GM19324 (cell line): ENCODE data around the gene SPATA16.

Experiments
- ATAC-seq: cut with Tn5 transposase; IDR thresholded peaks from one replicate; pipeline ENCODE4 v1.9.1; 2021; ENCODE audit warnings: mild to moderate bottlenecking, moderate library complexity; ENCODE audit not compliant: unreplicated experiment, low FRiP score

SPATA16 gene

GRCh38 chr3:173009410-173009809, 131.6 kb downstream of the SPATA16 start:
- ATAC-seq, result no peak

GRCh38 chr3:173008978-173009377, 132.1 kb downstream of the SPATA16 start:
- no peak for ATAC-seq

GRCh38 chr3:173007079-173007723, 133.8 kb downstream of the SPATA16 start:
- no peak for ATAC-seq

- no peak for ATAC-seq
Measured at GRCh38 chr3:173006006-173006405, 135.0 kb downstream of the SPATA16 start.

- ATAC-seq, result no peak
Measured at GRCh38 chr3:173004681-173005080, 136.4 kb downstream of the SPATA16 start.

GRCh38 chr3:173003956-173004355, 137.1 kb downstream of the SPATA16 start:
- ATAC-seq, result no peak

GRCh38 chr3:173003471-173003870, 137.6 kb downstream of the SPATA16 start:
- no peak for ATAC-seq

GRCh38 chr3:173001622-173002021, 139.4 kb downstream of the SPATA16 start:
- ATAC-seq, result no peak

- ATAC-seq, result no peak
Measured at GRCh38 chr3:173000553-173000952, 140.5 kb downstream of the SPATA16 start.

GRCh38 chr3:172993412-172993811, 147.6 kb downstream of the SPATA16 start:
- ATAC-seq, result no peak

GRCh38 chr3:172991424-172991996, 149.5 kb downstream of the SPATA16 start:
- no peak for ATAC-seq

GRCh38 chr3:172989373-172989772, 151.7 kb downstream of the SPATA16 start:
- ATAC-seq, result no peak

- ATAC-seq, result no peak
Measured at GRCh38 chr3:172987273-172987672, 153.8 kb downstream of the SPATA16 start.

- ATAC-seq, result no peak
Measured at GRCh38 chr3:172984914-172985313, 156.1 kb downstream of the SPATA16 start.

- no peak for ATAC-seq
Measured at GRCh38 chr3:172982736-172983364, 158.2 kb downstream of the SPATA16 start.

- ATAC-seq, result no peak
Measured at GRCh38 chr3:172981407-172981983, 159.5 kb downstream of the SPATA16 start.

- no peak for ATAC-seq
Measured at GRCh38 chr3:172980849-172981248, 160.2 kb downstream of the SPATA16 start.

GRCh38 chr3:172977696-172978095, 163.3 kb downstream of the SPATA16 start:
- no peak for ATAC-seq

- ATAC-seq, result no peak
Measured at GRCh38 chr3:172974969-172975368, 166.1 kb downstream of the SPATA16 start.

GRCh38 chr3:172973799-172974198, 167.2 kb downstream of the SPATA16 start:
- ATAC-seq, result no peak

- no peak for ATAC-seq
Measured at GRCh38 chr3:172972717-172973116, 168.3 kb downstream of the SPATA16 start.

- no peak for ATAC-seq
Measured at GRCh38 chr3:172972067-172972466, 169.0 kb downstream of the SPATA16 start.
